MM.1S (cell line): ENCODE measurements around the gene CARD11.

Source experiments
- DNase-seq: peaks from one replicate; pipeline ENCODE4 v3.0.0-alpha.2; 2015
- H2AFZ ChIP-seq: fragments of 300-600 bp; sonication (generic); 2 replicates; pipeline ENCODE4 v1.6.0; 2016; ENCODE audit warnings: antibody characterized with exemption, low read length
- H3F3A ChIP-seq: fragments of 300-600 bp; sonication (generic); 2 replicates; pipeline ENCODE4 v1.6.1; 2016; ENCODE audit warnings: mild to moderate bottlenecking, antibody characterized with exemption, low read length, moderate library complexity, mixed read lengths; ENCODE audit not compliant: insufficient read depth
- H3K27ac ChIP-seq: fragments of 300-600 bp; sonication (generic); 2 replicates; pipeline ENCODE4 v1.5.1; 2016; ENCODE audit warnings: mild to moderate bottlenecking, low read length
- H3K27me3 ChIP-seq: fragments of 300-600 bp; sonication (generic); replicated peaks from 2 replicates; pipeline ENCODE4 v1.6.0; 2016; ENCODE audit warnings: low read length; ENCODE audit not compliant: insufficient read depth
- H3K36me3 ChIP-seq: fragments of 300-600 bp; sonication (generic); replicated peaks from 2 replicates; pipeline ENCODE4 v1.6.1; 2016; ENCODE audit warnings: mild to moderate bottlenecking, low read length, mixed read lengths; ENCODE audit not compliant: insufficient read depth
- H3K4me1 ChIP-seq: fragments of 300-600 bp; sonication (generic); 2 replicates; pipeline ENCODE4 v1.6.1; 2016; ENCODE audit warnings: low read length, mixed read lengths
- H3K4me2 ChIP-seq: fragments of 300-600 bp; sonication (generic); 2 replicates; pipeline ENCODE4 v1.6.0; 2016; ENCODE audit warnings: low read depth, low read length
- H3K4me3 ChIP-seq: fragments of 300-600 bp; sonication (generic); 2 replicates; pipeline ENCODE4 v1.5.1; 2016; ENCODE audit warnings: low read length, mixed read lengths
- H3K79me2 ChIP-seq: fragments of 300-600 bp; sonication (generic); 2 replicates; pipeline ENCODE4 v1.6.1; 2016; ENCODE audit warnings: mixed run types, low read length, mixed read lengths
- H3K9ac ChIP-seq: fragments of 300-600 bp; sonication (generic); 2 replicates; pipeline ENCODE4 v1.6.1; 2016; ENCODE audit warnings: low read length, mixed read lengths
- H3K9me2 ChIP-seq: fragments of 300-600 bp; sonication (generic); replicated peaks from 2 replicates; pipeline ENCODE4 v1.6.1; 2016; ENCODE audit warnings: mild to moderate bottlenecking, low read length, mixed read lengths; ENCODE audit not compliant: insufficient read depth
- H3K9me3 ChIP-seq: fragments of 300-600 bp; sonication (generic); replicated peaks from 2 replicates; pipeline ENCODE4 v1.6.1; 2016; ENCODE audit warnings: mild to moderate bottlenecking, low read length, mixed read lengths; ENCODE audit not compliant: insufficient read depth
- H4K20me1 ChIP-seq: fragments of 300-600 bp; sonication (generic); 2 replicates; pipeline ENCODE4 v1.6.1; 2016; ENCODE audit warnings: mild to moderate bottlenecking, low read length, moderate library complexity, mixed read lengths; ENCODE audit not compliant: insufficient read depth
- CTCF ChIP-seq: fragments of 300-600 bp; sonication (generic); IDR thresholded peaks from 2 replicates; pipeline ENCODE4 v1.5.1; 2016; ENCODE audit warnings: antibody characterized with exemption, low read length, mixed read lengths
- EZH2 ChIP-seq: fragments of 300-600 bp; sonication (generic); optimal IDR thresholded peaks from 2 replicates; pipeline ENCODE3; 2017; ENCODE audit warnings: low read depth, mild to moderate bottlenecking, antibody characterized with exemption, low read length, mixed read lengths
- EZH2phosphoT487 ChIP-seq: fragments of 300-600 bp; sonication (generic); IDR thresholded peaks from 2 replicates; pipeline ENCODE4 v1.6.1; 2018; ENCODE audit warnings: antibody characterized with exemption, low read length

Gene CARD11

GRCh38 chr7:3082831-3083230 lies 39.2 kb upstream of the CARD11 start:
- Histone ChIP-seq H3K79me2 (no peaks in the 10 kb centered on the region), H3K4me3 (no peak overlapping the region), H3K36me3 (no peaks in the 10 kb centered on the region), H3K9ac (no peak overlapping the region), H3K27me3 (no peaks in the 10 kb centered on the region), H3K9me2 (no peaks in the 10 kb centered on the region), H2AFZ (no peak overlapping the region), H3K4me2 (no peak overlapping the region), H3K27ac (no peak overlapping the region), H3F3A (no peaks in the 10 kb centered on the region), H3K4me1 (no peaks in the 10 kb centered on the region), H3K9me3 (no peaks in the 10 kb centered on the region; the same call in 1 of the 2 replicates), H4K20me1 (no peaks in the 10 kb centered on the region)
- TF ChIP-seq EZH2phosphoT487 = no peak
- no peak for TF ChIP-seq CTCF
- no peak for TF ChIP-seq EZH2
- DNase-seq = no peak

DNA sequence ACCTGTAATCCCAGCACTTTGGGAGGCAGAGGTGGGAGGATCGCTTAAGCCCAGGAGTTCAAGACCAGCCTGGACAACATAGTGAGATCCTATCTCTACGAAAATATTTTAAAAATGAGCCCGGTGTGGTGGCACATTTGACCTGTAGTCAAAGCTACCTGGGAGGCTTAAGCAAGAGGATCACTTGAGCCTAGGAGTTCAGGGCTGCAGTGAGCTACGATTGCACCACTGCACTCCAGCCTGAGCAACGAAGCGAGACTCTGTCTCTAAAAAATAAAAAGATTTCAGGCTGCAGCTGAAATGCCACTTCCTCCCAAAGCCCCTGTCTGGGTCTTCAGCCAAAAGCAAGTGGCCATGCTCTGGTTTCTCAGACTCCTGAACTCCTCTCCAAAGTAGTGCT lies 38.7 kb upstream of the CARD11 start:
- Histone ChIP-seq H3K27me3 (no peaks in the 10 kb centered on the region), H4K20me1 (no peaks in the 10 kb centered on the region), H3K9me2 (no peaks in the 10 kb centered on the region), H3K9ac (no peak overlapping the region), H3K4me1 (no peaks in the 10 kb centered on the region), H3K9me3 (no peaks in the 10 kb centered on the region; the same call in 1 of the 2 replicates), H3K79me2 (no peaks in the 10 kb centered on the region), H3K4me2 (no peak overlapping the region), H3K27ac (no peak overlapping the region), H3K4me3 (no peak overlapping the region), H3K36me3 (no peaks in the 10 kb centered on the region), H2AFZ (no peak overlapping the region), H3F3A (no peaks in the 10 kb centered on the region)
- DNase-seq = no peak
- TF ChIP-seq EZH2phosphoT487 (no peak), CTCF (no peak)

DNA sequence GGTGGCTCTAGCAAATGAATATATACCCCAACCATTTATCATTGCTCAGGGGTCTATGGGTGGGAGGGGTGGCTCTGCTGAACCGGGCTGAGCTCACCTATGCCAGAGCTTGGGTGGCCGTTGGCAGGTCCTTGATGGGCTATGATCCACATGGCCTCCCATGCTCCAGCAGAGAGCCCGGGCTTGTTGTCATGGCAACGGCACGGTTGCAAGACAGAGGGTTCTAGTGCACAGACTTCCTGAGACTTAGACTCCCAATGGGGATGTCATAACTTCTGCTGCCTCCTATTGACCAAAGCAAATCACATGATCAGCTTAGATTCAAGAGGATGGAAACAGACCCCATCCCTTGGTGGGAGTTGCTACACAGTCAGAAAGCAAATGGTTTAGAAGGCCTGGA lies 36.4 kb upstream of the CARD11 start:
- H3K9me3 ChIP-seq = no peaks in the 10 kb centered on the region; the same call in 1 of the 2 replicates
- no peaks in the 10 kb centered on the region for H3K79me2 ChIP-seq
- no peak for DNase-seq
- H3K4me1 ChIP-seq = no peaks in the 10 kb centered on the region
- no peak overlapping the region for H3K4me2 ChIP-seq
- H3K9me2 ChIP-seq = no peaks in the 10 kb centered on the region
- H3K27me3 ChIP-seq = no peaks in the 10 kb centered on the region
- no peaks in the 10 kb centered on the region for H4K20me1 ChIP-seq
- H3K4me3 ChIP-seq = no peak overlapping the region
- no peak overlapping the region for H3K27ac ChIP-seq
- TF ChIP-seq CTCF (no peak), EZH2 (no peak), EZH2phosphoT487 (no peak)
- no peaks in the 10 kb centered on the region for H3K36me3 ChIP-seq
- H2AFZ ChIP-seq = no peak overlapping the region
- no peak overlapping the region for H3K9ac ChIP-seq
- no peaks in the 10 kb centered on the region for H3F3A ChIP-seq
